GM21717 (cell line): ENCODE measurements around the gene IFNL4.
"Not testable (repeated sequence)": the region's sequence is repeated elsewhere in the genome, so short reads cannot be mapped to it uniquely, and the experiment has no call there.

Source experiments
- ATAC-seq: cut with Tn5 transposase; IDR thresholded peaks from one replicate; pipeline ENCODE4 v1.9.1; 2021; ENCODE audit warnings: mild to moderate bottlenecking, moderate library complexity; ENCODE audit not compliant: unreplicated experiment

Gene IFNL4

DNA sequence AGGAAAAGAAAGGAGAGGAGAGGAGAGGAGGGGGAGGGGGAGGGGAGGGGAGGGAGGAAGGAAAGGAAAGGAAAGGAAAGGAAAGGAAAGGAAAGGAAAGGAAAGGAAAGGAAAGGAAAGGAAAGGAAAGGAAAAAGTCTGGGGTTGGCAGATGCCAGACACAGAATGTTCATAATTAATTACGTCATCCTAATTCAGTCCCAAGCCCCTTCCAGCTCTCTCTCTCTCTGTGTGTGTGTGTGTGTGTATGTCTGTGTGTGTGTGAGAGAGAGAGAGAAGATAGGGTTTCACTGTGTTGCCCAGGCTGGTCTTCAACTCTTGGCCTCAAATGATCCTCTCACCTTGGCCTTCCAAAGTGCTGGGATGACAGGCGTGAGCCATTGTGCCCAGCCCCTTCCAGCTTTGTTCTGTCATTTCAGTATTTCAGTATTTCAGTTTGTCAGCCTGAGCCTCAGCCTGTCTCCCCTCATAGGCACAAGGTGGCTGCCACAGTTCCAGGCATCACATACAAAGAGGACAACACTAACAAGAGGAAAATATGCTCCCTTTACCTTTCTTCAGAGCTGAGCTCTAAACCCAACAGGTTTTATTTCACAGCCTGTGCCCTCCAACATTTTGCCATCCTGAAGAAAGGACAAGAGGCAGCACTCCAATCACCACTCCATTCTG lies 18.4 kb downstream of the IFNL4 start:
- ATAC-seq = no peak

DNA sequence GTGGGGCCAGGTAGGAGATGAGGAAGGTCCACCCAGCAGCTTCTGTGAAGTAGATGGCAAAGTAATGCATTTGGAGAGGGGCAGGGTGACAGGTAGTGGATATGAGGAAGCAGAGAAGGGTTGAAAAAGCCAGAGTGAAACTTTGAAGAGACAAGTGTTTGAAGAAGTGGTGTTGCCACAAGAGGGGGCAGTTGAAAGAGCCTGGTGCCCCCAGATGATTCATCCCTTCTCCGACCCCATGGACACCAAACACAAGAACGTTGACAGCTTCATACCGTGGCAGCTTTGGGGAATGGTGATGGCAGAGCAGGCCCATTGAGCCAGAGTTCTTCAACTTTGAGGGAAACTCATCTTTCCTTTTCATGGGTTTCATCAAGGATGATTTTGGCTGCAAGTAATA lies 23.7 kb downstream of the IFNL4 start:
- no peak for ATAC-seq

GRCh38 chr19:39223703-39224279 lies 24.9 kb downstream of the IFNL4 start:
- ATAC-seq = no peak

DNA sequence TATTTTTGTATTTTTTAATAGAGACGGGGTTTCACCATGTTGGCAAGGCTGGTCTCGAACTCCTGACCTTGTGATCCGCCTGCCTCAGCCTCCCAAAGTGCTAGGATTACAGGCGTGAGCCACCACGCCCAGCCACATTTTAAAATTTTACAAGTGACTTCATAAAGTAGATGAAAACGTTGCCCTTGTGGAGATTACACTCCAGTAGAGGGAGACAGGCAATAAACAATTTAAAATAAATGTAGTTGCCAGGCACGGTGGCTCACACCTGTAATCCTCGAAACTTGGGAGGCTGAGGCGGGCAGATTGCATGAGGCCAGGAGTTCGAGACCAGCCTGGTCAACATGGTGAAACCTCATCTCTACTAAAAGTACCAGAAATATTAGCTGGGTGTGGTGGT lies 29.5 kb downstream of the IFNL4 start:
- ATAC-seq = not testable (repeated sequence)

GRCh38 chr19:39218230-39219007 lies 30.2 kb downstream of the IFNL4 start:
- no peak for ATAC-seq

GRCh38 chr19:39217094-39217493 lies 31.6 kb downstream of the IFNL4 start:
- no peak for ATAC-seq

GRCh38 chr19:39215323-39215722 lies 33.3 kb downstream of the IFNL4 start:
- not testable (repeated sequence) for ATAC-seq

GRCh38 chr19:39212375-39212742 lies 36.3 kb downstream of the IFNL4 start:
- ATAC-seq = no peak

DNA sequence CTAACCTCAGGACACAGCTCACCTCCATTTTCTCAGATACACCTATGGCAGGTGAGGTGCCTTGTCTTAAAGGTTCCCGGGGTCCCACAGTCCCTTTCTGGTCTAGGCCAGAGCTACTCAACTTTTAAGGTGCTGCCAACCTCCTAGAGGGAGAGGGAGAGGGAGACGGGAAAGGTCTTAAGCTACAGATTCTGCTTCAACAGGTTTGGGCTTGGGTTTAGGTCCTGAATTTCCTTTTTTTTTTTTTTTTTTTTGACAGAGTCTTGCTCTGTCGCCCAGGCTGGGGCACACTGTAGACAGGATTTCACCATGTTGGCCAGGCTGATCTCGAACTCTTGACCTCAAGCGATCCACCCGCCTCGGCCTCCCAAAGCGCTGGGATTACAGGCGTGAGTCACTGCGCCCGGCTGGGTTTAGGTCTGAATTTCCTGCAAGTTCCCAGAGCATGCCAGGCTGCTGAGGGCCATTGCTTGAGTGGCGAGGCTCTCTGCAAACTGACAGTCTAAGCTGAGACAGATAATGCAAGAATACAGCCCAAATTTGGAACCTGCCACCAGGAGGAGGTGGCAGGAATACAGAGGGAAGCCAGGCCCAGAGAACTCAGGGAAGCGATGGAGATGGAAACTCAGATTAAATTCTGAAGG lies 36.8 kb downstream of the IFNL4 start:
- no peak for ATAC-seq

GRCh38 chr19:39209196-39209595 lies 39.5 kb downstream of the IFNL4 start:
- ATAC-seq = no peak

- no peak for ATAC-seq
These were observed 40.4 kb downstream of the IFNL4 start for GRCh38 chr19:39208175-39208795.

DNA sequence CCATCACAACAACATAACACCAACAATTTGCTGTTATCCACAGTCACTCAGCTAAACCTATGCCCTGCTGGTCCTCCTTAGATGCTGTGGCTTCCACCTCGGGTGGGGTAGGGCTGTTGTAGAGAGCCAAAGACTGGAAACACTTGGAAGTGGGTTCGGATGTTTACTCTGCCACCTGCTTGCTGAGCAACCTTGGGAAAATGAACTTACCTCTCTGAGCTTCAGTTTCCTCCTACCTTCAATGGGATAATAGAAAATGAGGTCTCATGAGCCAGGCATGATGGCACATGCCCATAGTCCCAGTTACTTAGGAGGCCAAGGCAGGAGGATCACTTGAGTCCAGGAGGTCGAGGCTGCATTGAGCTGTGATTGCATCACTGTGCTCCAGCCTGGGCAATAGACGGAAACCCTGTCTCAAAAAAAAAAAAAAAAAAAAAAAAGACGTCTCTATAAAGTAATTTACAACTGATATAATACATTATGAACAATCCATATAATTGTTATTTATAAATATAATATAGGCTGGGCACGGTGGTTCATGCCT lies 41.3 kb downstream of the IFNL4 start:
- no peak for ATAC-seq

GRCh38 chr19:39206122-39206521 lies 42.5 kb downstream of the IFNL4 start:
- ATAC-seq = no peak

DNA sequence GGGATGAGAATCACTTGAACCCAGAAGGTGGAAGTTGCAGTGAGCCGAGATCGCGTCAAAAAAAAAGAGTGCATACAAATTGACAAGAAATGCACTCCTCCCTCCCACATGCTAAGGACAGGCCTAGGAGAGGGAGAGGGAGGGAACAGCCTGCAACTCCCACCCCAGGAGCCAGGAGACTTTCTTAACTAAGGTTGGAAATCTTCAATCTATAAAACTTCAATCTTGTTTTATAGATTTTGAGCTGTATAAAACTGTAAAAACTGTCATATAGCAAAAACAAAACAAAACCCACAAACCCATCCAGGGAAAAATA lies 43.2 kb downstream of the IFNL4 start:
- ATAC-seq = no peak

DNA sequence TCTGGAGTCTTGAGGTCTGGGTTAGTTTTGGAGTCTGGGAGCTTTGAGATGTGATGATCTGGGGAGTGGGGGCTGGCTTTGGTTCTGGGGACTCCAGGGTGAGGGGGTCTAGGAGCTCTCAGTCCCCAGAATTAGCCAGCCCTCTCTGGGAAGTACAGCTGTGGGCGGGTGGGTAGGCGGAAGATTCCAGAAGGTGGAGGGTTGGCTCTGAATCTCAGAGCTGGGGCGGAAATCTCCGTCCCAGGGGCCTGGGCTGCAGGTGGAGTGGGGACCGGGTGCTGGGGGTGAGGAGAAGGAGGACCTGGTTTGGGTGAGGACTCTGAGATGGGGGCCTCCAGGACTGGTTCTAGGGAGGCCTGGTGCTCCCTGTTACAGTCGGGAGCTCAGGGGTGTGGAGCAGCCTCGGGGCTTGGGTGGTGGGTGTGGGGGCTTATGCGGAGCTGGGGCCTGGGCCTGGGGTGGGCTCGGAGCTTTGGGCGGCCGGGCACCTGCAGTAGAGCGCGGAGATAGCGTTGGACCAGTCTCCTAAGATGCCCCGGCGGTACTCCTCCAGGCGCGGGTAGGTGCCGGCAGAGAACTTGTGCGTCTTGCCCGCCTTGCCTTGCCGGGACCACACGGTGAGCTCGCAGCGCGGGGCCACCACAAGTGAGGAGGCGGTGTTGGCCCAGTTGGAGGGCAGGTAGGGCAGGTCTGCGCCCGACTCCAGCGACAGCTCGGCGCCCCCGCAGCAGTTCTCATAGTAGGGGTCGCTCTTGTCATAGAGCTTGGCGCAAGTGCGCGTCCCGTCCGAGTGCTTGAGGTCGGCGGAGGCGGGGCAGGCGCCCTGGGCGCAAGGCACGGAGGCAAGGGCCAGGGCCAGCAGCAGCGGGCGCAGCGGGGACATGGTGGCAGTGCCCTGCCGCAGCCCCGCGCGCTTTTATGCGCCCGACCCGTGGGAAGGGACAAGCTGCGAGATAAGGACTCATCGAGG lies 45.0 kb downstream of the IFNL4 start, which contains the start of gene SYCN:
SYCN (minus strand) TSS at position 892 of the 970 bp plus-strand sequence; CDS start at position 883, 9 bp downstream.
- no peak for ATAC-seq

GRCh38 chr19:39202998-39203355 lies 45.7 kb downstream of the IFNL4 start:
- ATAC-seq = no peak

DNA sequence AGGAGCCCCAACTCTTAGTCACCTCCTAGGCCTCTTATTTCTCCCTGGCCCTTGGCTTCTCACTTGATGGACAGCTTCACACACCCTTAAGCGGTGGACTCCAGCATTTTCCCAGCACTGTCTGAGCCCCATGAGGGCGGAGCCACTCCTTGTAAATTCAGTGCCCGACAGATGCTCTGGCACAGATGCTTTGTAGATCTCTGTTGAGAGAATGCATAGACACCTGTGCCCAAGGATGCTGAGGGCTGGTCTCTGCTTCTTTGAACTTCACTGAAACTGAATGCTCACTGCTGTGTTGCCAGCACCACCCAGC lies 47.9 kb downstream of the IFNL4 start:
- no peak for ATAC-seq

DNA sequence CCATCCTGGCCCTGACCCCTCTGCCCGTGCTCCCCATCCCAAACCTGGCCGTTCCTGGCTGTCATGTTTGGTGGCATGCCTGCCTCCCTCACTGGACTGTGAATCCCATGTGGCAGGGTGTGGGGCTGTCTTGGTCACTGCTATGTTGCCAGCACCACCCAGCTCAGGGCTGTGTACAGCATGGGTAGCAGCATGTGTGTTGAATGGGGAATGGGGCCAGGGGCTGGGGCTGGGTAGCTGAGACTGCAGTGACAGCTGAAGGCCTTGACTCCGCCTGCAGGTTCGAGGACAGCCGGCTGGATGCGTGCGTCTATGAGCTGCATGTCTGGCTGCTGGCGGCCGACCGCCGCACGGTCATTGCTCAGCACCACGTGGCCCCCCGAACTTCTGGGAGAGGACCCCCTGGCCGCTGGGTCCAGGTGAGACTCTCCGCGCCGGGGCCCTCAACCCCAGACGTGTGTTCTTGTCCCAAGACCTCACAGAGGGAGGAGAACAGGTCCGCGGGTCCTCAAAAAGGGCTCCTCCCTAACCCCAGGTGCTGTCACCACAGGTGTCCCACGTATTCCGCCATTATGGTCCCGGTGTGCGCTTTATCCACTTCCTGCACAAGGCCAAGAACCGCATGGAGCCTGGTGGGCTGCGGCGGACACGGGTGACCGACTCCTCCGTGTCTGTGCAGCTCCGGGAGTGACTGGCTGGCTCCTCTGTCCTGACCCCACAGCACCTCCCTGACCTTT lies 48.4 kb downstream of the IFNL4 start:
- no peak for ATAC-seq

DNA sequence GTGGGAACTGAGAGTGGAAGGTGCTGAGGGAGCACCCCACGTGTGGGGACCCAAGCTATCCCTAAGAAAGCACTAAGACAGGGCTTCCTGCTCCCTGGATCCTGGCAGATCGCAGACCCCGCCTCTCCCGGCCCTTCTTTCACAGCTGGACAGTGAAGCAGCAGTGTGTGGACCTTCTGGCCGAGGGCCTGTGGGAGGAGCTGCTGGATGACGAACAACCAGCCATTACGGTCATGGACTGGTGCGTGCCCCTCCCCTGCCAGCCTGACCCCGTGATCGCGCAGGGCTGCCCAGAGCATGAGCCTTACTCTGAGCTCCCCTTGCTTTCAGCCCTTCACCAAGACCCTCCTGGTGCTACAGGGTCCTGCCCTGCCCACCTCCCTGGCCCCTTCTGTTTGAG lies 49.6 kb downstream of the IFNL4 start:
- ATAC-seq = no peak
